G401 (cell line): ENCODE results near the gene ZNF628. TPM values are rescaled to one million over a fixed set of nuclear protein-coding genes. Genes with fewer than 3 reads are reported as not detected.

Experiments
- DNase-seq: peaks from one replicate; pipeline ENCODE4 v3.0.0-alpha.2; 2015; ENCODE audit warnings: low spot score
- in situ Hi-C: cut with HindIII; loops from 2 replicates; pipeline ENCODE4 v1.10.0; 2016; ENCODE audit warnings: low sequenced_read_pairs, mixed read lengths
- total RNA-seq: library from RNA; depleted of rRNA; stranded (reverse); fragments of >200 nt; shearing (Covaris generic); gene quantifications from 2 replicates; pipeline ENCODE4 v1.2.3, GENCODE V29; 2014; rRNA removed

ZNF628 gene
- total RNA-seq, 1 experiment from 2014 or later, result 13.3 TPM

DNA sequence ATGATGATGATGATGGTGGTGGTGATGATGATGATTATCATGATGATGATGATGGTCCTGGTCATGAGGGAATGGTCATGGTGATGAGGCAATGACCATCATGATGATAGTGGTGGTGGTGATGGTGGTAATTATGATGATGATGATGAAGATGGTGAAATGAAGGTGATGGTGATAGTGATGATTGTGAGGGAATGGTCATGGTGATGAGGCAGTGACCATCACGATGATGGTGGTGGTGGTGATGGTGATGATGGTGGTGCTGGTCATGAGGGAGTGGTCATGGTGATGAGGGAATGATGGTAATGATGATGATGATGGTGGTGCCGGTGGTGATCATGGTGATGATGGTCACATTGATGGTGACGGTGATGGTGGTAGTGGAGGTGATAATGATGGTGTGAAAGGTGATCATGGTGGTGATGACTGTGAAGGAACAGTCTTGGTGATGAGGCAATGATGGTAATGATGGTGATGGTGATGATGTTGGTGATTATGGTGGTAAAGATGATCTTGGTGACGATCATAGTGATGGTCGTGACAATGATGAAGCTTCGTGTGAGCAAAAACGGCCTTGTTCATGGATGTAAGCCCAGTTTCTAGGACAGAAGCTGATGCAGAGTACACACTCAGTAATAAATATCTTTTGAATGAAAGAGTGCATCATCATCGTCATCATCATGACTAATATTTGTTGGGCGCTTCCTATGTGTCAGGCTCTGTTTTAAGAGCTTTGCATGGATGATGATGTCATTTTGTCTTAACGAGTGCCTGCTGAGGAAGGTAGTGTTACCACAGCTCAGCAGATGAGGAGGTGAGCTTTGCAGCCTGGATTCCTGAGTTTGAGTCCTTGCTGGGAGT is 43.3 kb downstream of the ZNF628 start:
- in situ Hi-C loops, result no loop called here

DNA sequence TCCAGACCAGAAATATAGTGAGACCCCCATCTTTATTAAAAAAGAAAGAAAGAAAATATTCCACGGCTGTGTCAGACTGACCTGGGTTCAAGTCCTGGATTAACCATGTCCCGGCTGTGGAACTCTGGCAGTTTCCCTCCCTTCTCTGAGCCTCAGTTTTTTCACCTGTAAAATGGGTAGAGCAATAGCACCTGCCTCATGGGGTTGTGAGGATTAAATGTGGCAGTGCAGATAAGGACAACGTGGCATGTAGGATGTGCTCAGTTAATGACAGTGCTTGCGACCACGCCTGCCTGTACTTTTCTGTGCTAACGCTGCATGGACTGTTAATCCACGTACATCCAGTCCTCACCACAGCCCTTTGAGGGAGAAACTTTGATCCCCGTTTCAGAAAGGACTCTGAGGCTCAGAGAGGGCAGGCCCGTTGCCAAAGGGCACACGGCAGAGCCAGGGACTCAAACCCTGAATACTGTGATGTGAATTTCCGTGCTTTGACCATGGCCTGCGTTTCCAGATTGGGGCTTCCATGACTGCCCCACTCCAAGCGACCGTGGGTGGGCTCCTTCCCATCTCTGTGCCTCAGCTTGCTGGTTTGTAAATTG is 44.4 kb downstream of the ZNF628 start:
- DNase-seq, result no peak
- in situ Hi-C loops, result no loop called here

More for the DNA sequence above, 43.3 kb downstream of the ZNF628 start:
- no peak for DNase-seq

DNA sequence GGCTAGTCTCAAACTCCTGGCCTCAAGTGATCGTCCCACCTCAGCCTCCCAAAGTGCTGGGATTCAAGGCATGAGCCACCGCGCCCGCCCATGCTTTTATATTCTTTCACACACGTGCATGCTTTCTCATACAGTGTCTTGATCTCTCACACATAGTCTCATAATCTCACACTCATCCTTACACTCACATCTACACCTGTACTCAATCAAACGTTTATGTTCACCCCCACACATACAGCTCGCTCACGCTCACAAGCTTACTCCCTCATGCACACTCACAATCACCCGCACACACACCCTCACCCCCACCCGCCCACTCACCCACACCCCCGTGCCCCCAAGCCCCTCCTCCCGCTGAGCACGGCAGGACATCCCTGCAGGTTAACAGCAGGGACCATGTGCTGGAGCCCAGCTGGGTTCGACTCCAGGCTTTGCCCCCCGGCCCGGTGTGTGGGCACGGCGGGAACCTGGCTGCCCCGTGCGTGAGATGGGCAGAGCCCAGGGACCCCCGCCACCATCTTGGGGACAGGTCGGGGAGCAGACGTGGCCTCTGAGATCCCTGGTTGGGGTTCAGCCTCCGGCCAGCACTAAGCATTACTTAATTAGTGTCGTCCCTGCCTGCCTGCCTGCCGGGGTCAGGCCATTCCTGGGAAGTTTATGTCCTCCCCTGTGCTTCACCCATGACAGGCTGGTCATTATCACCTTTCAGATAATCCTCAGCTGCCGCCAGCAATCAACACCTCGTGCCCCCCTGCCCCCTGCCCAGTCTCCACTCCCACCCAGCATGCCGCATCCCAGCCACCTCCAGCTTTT is 49.1 kb downstream of the ZNF628 start:
- in situ Hi-C loops, result no loop called here
- no peak for DNase-seq

DNA sequence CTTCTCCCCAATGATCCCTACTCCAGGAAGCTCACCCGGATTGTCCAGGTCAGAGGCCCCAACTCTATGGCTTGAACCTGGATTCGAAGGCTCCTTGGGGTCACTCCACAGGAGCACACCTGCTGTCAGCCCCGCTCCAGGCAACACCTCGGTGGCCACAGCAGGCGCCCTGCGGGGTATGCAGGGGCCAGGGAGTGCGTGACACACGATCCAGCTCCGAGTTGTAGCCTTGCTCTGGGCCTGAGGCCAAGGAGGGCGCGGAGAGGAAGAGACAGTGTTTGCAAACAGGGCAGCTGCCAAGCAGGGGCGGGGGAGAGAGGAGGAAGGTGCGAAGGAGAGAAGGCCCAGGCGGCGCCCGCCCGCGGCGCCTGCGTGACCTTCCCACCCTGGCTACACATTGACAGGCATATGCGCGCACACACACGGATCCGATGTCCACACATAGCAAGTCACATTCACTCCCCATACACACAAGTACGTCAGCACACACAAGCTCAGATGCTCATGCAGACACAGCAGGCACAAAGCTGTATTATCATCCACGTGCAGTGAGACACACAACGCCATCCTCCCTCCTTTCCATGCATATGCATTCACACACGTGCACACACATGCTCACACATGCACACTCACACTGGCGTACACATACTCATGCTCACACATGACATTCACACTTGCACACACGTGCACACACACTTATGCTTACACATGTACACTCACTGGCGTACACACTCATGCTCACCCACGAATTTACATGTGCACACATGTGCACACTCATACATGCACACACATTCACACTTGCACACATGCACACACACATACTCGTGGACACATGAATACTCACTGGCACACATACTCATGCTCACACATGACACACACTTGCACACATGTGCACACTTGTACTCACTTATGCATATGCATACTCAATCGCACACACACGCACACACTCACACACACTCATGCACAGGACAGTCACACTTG is 50.1 kb downstream of the ZNF628 start:
- peak; percentile 66 for DNase-seq

DNA sequence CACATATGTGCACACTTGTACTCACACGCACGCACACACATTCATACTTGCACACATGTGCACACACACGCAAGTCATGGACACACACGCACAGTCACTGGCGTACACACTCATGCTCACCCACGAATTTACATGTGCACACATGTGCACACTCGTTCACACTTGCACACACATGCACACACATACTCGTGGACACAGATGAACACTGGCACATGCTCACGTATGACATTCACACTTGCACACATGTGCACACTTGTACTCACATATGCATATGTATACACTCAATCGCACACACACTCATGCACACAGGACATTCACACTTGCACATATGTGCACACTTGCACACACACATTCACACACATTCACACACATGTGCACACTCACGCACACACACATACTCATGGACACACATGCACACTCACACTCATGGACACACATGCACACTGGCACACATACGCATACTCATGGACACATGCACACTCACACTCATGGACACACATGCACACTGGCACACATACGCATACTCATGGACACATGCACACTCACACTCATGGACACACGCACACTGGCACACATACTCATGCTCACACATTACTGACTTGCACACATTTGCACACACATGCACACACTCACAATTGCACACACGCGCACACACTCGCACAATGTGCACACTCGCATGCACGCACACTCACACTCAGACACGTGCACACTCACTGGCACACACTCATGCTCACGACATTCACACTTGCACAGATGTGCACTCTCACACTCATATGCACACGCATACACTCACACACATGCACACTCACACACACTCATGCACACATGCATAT is 51.0 kb downstream of the ZNF628 start:
- no peak for DNase-seq
- in situ Hi-C loops, result no loop called here

More for the DNA sequence above, 50.1 kb downstream of the ZNF628 start:
- in situ Hi-C loops, result no loop called here

DNA sequence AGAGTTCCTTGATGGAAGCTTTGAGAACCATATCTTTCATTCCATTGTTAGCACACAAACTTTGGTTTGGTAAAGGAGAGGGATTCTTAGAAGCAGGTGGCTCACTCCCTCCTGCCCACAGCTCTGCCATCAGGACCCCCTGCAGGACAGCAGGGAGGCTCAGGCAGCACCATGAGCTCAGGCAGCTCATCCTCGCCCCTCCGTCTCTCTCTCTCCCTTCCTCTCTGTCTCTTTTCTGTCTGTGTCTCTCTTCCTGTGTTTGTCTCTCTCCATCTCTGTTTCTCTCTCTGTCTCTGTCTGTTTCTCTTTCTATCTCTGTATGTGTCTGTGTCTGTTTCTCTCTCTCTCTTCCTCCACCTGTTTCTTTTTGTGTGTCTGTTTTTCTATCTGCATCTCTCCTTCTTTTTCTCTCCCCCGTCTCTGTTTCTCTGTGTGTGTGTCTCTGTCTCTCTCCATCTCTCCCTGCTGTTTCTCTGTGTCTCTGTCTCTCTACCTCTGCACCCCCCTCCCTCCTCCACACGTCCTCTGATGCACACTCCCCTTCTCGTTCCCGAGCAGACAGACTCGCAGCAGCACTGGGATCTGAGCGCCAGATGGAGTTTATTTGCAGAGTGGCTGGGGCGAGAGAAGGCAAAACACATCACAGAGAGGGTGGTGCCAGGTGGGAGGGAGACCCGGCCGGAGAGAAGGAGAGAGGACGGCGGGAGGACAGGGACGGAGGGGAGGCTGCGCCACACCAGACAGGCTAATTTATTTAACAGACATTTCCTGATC is 51.8 kb downstream of the ZNF628 start:
- peak; percentile 96 for DNase-seq
- in situ Hi-C loops, result no loop called here

DNA sequence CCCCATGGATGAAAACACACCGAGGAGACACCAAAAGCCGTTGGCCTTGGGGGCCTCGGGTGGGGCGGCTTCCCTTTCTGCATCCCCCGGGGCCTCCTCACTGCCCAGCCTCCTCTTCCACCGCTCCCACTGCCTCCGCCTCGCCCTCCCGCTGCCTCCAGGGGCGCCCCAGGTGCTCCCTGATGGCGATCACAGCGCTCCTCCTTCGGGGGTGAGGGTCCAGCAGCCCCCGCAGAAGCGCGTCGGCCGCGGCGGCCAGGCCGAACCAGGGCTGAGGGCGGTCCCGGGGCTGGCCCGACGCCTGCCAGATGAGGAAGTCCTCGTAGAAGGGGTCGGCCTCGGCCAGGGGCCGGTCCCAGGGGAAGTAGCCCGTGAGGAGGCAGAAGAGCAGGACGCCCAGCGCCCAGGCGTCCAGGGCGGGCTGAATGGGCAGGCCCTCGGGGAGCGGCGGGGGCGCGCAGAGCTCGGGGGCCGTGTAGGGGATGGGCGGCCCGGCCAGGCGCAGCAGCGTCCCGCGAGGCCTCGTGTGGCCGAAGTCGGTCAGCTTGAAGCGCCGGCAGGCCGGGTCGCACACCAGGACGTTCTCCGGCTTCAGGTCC is 53.3 kb downstream of the ZNF628 start:
- no peak for DNase-seq
- in situ Hi-C loops, result no loop called here

DNA sequence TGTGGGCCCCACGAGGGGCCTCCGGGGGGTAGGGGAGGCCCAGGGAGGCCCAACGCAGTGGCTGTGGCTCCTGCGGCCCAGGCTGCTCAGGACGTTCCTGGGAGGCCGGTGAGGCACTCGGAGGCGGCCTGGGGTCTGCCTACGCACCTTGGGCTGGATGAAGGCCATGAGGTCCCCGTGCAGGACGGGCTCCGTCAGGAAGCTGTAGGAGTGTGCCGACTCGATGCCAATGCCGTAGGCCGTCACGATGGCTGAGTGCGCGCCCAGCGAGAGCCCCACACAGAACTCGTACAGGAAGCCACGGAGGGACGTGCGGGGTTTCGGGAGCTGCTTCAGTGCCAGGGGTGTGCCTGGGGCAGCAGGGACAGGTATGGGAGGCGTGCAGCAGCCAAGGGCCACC is 54.6 kb downstream of the ZNF628 start:
- in situ Hi-C loops, result no loop called here
- DNase-seq, result no peak

Other genes starting within 250 kb of the ZNF628 start
- 0.62 and 1.5 TPM in 2 replicates for gene TMEM86B, start 247.9 kb upstream of the ZNF628 start, total RNA-seq
- 104 and 109 TPM in 2 replicates for gene PPP6R1, start 217.6 kb upstream of the ZNF628 start, total RNA-seq
- 74.4 and 89.1 TPM in 2 replicates for gene HSPBP1, start 196.5 kb upstream of the ZNF628 start, total RNA-seq
- 8.9 and 18.3 TPM in 2 replicates for gene BRSK1, start 192.6 kb upstream of the ZNF628 start, total RNA-seq
- gene TMEM150B, start 151.3 kb upstream of the ZNF628 start, total RNA-seq, result 1.9 TPM in 1 of 2 replicates, not detected in the other
- gene KMT5C, start 136.7 kb upstream of the ZNF628 start, total RNA-seq, result 17.7 and 20.8 TPM in 2 replicates
- gene COX6B2, start 121.9 kb upstream of the ZNF628 start, total RNA-seq, result 5.8 TPM in 2 replicates
- not detected in 2 replicates for gene GARIN5B, start 113.4 kb upstream of the ZNF628 start, total RNA-seq
- 6.5 and 8.4 TPM in 2 replicates for gene IL11, start 106.2 kb upstream of the ZNF628 start, total RNA-seq
- 4.0 and 14.0 TPM in 2 replicates for gene TMEM190, start 99.8 kb upstream of the ZNF628 start, total RNA-seq
- 0.55 TPM in 1 of 2 replicates, not detected in the other for gene TMEM238, start 92.3 kb upstream of the ZNF628 start, total RNA-seq
- gene RPL28, start 90.7 kb upstream of the ZNF628 start, total RNA-seq, result 236 and 319 TPM in 2 replicates
- gene UBE2S, start 68.8 kb upstream of the ZNF628 start, total RNA-seq, result 329 and 348 TPM in 2 replicates
- not detected in 2 replicates for gene SHISA7, start 33.3 kb upstream of the ZNF628 start, total RNA-seq
- 186 and 197 TPM in 2 replicates for gene ISOC2, start 15.0 kb upstream of the ZNF628 start, total RNA-seq
- not detected in 2 replicates for gene C19orf85, start 11.9 kb upstream of the ZNF628 start, total RNA-seq
- gene NAT14, start 8.6 kb downstream of the ZNF628 start, total RNA-seq, result 143 and 157 TPM in 2 replicates
- 2.5 and 9.4 TPM in 2 replicates for gene SSC5D, start 11.8 kb downstream of the ZNF628 start, total RNA-seq
- 1.9 and 3.6 TPM in 2 replicates for gene SBK2, start 60.5 kb downstream of the ZNF628 start, total RNA-seq
- 0.31 and 0.37 TPM in 2 replicates for gene SBK3, start 68.9 kb downstream of the ZNF628 start, total RNA-seq
- 10.0 and 16.2 TPM in 2 replicates for gene ZNF579, start 104.2 kb downstream of the ZNF628 start, total RNA-seq
- 5.2 and 7.7 TPM in 2 replicates for gene FIZ1, start 122.9 kb downstream of the ZNF628 start, total RNA-seq
- gene ZNF524, start 123.7 kb downstream of the ZNF628 start, total RNA-seq, result 8.4 and 19.8 TPM in 2 replicates
- 1.6 and 1.7 TPM in 2 replicates for gene ZNF865, start 129.0 kb downstream of the ZNF628 start, total RNA-seq
- gene ZNF784, start 147.9 kb downstream of the ZNF628 start, total RNA-seq, result 6.8 and 21.0 TPM in 2 replicates
- 5.1 and 17.4 TPM in 2 replicates for gene ZNF580, start 164.4 kb downstream of the ZNF628 start, total RNA-seq
- 31.0 and 53.7 TPM in 2 replicates for gene ZNF581, start 167.0 kb downstream of the ZNF628 start, total RNA-seq
- gene CCDC106, start 171.6 kb downstream of the ZNF628 start, total RNA-seq, result 24.9 and 29.0 TPM in 2 replicates
- gene U2AF2, start 178.4 kb downstream of the ZNF628 start, total RNA-seq, result 239 and 262 TPM in 2 replicates
- gene EPN1, start 198.6 kb downstream of the ZNF628 start, total RNA-seq, result 40.6 and 89.1 TPM in 2 replicates